K562 (cell line): ENCODE measurements around the gene NFIC. TPM values are rescaled to one million over a fixed set of nuclear protein-coding genes. Genes with fewer than 3 reads are reported as not detected.

Experiments used
- ARID1B ChIP-seq: fragments of 450-650 bp; IDR thresholded peaks from 2 replicates; pipeline ENCODE4 v1.6.1; 2016; ENCODE audit warnings: antibody characterized with exemption, mild to moderate bottlenecking, inconsistent platforms
- BRF2 ChIP-seq: IDR thresholded peaks from 3 replicates; pipeline ENCODE4 v1.6.1; 2011; ENCODE audit warnings: borderline replicate concordance, mild to moderate bottlenecking; ENCODE audit not compliant: insufficient read length, insufficient read depth
- CTBP1 ChIP-seq: fragments of 450-650 bp; IDR thresholded peaks from 2 replicates; pipeline ENCODE4 v1.6.1; 2016; ENCODE audit warnings: borderline replicate concordance
- FOXK1 ChIP-seq: sonication (generic); formaldehyde crosslinking; IDR thresholded peaks from 2 replicates; pipeline ENCODE4 v1.8.0; 2022; ENCODE audit warnings: missing genetic modification reagents, mild to moderate bottlenecking, borderline replicate concordance
- PHF21A ChIP-seq: fragments of 450-650 bp; IDR thresholded peaks from 2 replicates; pipeline ENCODE4 v1.6.1; 2017; ENCODE audit warnings: low read depth, borderline replicate concordance
- PHF8 ChIP-seq: fragments of 200-600 bp; sonication (generic); IDR thresholded peaks from 2 replicates; pipeline ENCODE4 v1.6.1; 2012; ENCODE audit warnings: mixed run types, mild to moderate bottlenecking, inconsistent platforms, low read length, moderate library complexity, borderline replicate concordance
- RHOXF2B ChIP-seq: fragments of 250-450 bp; sonication (Bioruptor Pico); conservative IDR thresholded peaks from 2 replicates; pipeline ENCODE4 v1.5.1; 2021
- TAL1 ChIP-seq: fragments of 450-650 bp; IDR thresholded peaks from 2 replicates; pipeline ENCODE4 v1.6.1; 2016; ENCODE audit warnings: mild to moderate bottlenecking
- ZBTB1 ChIP-seq: sonication (generic); formaldehyde crosslinking; IDR thresholded peaks from 2 replicates; pipeline ENCODE4 v1.8.1; 2023; ENCODE audit warnings: missing genetic modification reagents, low read depth, mild to moderate bottlenecking, borderline replicate concordance
- ZNF280A ChIP-seq: fragments of 450-650 bp; IDR thresholded peaks from 2 replicates; pipeline ENCODE4 v1.6.1; 2018; ENCODE audit warnings: mild to moderate bottlenecking, low read depth; ENCODE audit not compliant: partially characterized antibody
- ZNF407 ChIP-seq: fragments of 450-650 bp; IDR thresholded peaks from 2 replicates; pipeline ENCODE4 v1.6.1; 2016; ENCODE audit warnings: low read depth
- ZNF740 ChIP-seq, 3 experiments: fragments of 200-800 bp in 1 of 3; sonication (Bioruptor generic) in 1 of 3; sonication (generic) in 1 of 3; formaldehyde crosslinking in 1 of 3; IDR thresholded peaks; 2 replicates each; pipeline versions ENCODE4 v1.6.1 to v1.8.0; 2016 to 2022; ENCODE audit warnings: mild to moderate bottlenecking in 2 of 3, missing compliant biosample characterization in 2 of 3, missing genetic modification characterization in 2 of 3, missing genetic modification reagents in 1 of 3
- ZZZ3 ChIP-seq: fragments of 450-650 bp; IDR thresholded peaks from 2 replicates; pipeline ENCODE4 v1.6.1; 2016; ENCODE audit warnings: antibody characterized with exemption, mild to moderate bottlenecking, moderate library complexity
- polyA plus RNA-seq, 8 experiments: library from polyadenylated mRNA; depleted of rRNA in 4 of 8; stranded (reverse) in 5 of 8; unstranded in 3 of 8; fragments of >200 nt; fragmentation: Nextera tagmentation in 2 of 8; fragmentation: Illumina TruSeq in 1 of 8; extraction: Ambion mirVana in 2 of 8; extraction: Trizol in 1 of 8; gene quantifications; 2 replicates each; pipeline versions ENCODE4 v1.2.1 to v1.2.3, GENCODE V29; 2011 to 2014; ENCODE audit warnings: inconsistent platforms in 1 of 8, missing spikeins in 1 of 8
- total RNA-seq, 7 experiments: library from RNA; depleted of rRNA in 6 of 7; stranded (reverse); fragments of >200 nt in 6 of 7; fragmentation: Illumina TruSeq in 2 of 7; extraction: Trizol in 2 of 7; gene quantifications; 2 replicates each; pipeline versions ENCODE4 v1.2.1 to v1.2.3, GENCODE V29; 2011 to 2021; ENCODE audit warnings: low replicate concordance in 1 of 7

The NFIC gene
- total and polyA plus RNA-seq, 9 of the 15 experiments (the other 6 are each of a cell fraction or from before 2014, with no cell fraction given): 0.71 to 62.1 (median 6.9) TPM

- TF ChIP-seq BRF2 (no peak), RHOXF2B (no peak), PHF21A (no peak), ZZZ3 (no peak), CTBP1 (peak; percentile 81), PHF8 (peak; percentile 47; the same call in 1 of the 2 replicates), ZNF407 (no peak), TAL1 (no peak), ZNF740 (CRISPR knock-in tag; IDR thresholded peaks at IDR 0.05) (peak; percentile 94), ZNF740 (tag; IDR thresholded peaks at IDR 0.05) (peak in 1 of 2 experiments; percentile 69; a peak in 2 of 4 replicates), ARID1B (peak; percentile 44), ZNF280A (no peak), FOXK1 (CRISPR knock-in tag) (0 out of 2 replicates have a peak, but pooled peaks have one; percentile 70), ZBTB1 (CRISPR knock-in tag) (no peak)
Observed at GRCh38 chr19:3360421-3361383, 5.7 kb upstream of the NFIC start (continued).
